ENCODE measurements around the gene SPAG4. TPM values are rescaled to one million over a fixed set of nuclear protein-coding genes. Genes with fewer than 3 reads are reported as not detected.
A peak's percentile ranks its signal among the peaks of the same experiment; 100 is the strongest.

Gene SPAG4
- total RNA-seq, 1 donor from 2014 or later: 5.0 TPM

- Mint-ChIP-seq H3K9me3 (ENCODE audit: unreplicated experiment) (peaks cover 1% of the 10 kb centered on the region), H3K27ac (ENCODE audit: unreplicated experiment) (no peak overlapping the region), H3K36me3 (ENCODE audit: unreplicated experiment) (no peaks in the 10 kb centered on the region), H3K27me3 (ENCODE audit: unreplicated experiment) (peaks cover 3% of the 10 kb centered on the region), H3K4me1 (ENCODE audit: low read depth, unreplicated experiment) (peaks cover 34% of the 10 kb centered on the region), H3K4me3 (ENCODE audit: unreplicated experiment) (peak overlapping the region; percentile 48)
- no peak for DNase-seq
- no peak for TF ChIP-seq CTCF (IDR thresholded peaks at IDR 0.05; ENCODE audit: partially characterized antibody, unreplicated experiment)
Measured at GRCh38 chr20:35644806-35645205, 29.2 kb downstream of the SPAG4 start.

- Mint-ChIP-seq H3K9me3 (ENCODE audit: unreplicated experiment) (peaks cover 1% of the 10 kb centered on the region), H3K27ac (ENCODE audit: unreplicated experiment) (no peak overlapping the region), H3K4me3 (ENCODE audit: unreplicated experiment) (no peak overlapping the region), H3K4me1 (ENCODE audit: low read depth, unreplicated experiment) (peaks cover 15% of the 10 kb centered on the region), H3K36me3 (ENCODE audit: unreplicated experiment) (no peaks in the 10 kb centered on the region), H3K27me3 (ENCODE audit: unreplicated experiment) (no peaks in the 10 kb centered on the region)
- no peak for DNase-seq
- TF ChIP-seq CTCF (IDR thresholded peaks at IDR 0.05; ENCODE audit: partially characterized antibody, unreplicated experiment): no peak
Measured at GRCh38 chr20:35648836-35649235, 33.2 kb downstream of the SPAG4 start.

- Mint-ChIP-seq H3K9me3 (ENCODE audit: unreplicated experiment) (no peaks in the 10 kb centered on the region), H3K27me3 (ENCODE audit: unreplicated experiment) (no peaks in the 10 kb centered on the region), H3K36me3 (ENCODE audit: unreplicated experiment) (no peaks in the 10 kb centered on the region), H3K27ac (ENCODE audit: unreplicated experiment) (no peak overlapping the region), H3K4me3 (ENCODE audit: unreplicated experiment) (no peak overlapping the region), H3K4me1 (ENCODE audit: low read depth, unreplicated experiment) (peaks cover 6% of the 10 kb centered on the region)
- no peak for TF ChIP-seq CTCF (IDR thresholded peaks at IDR 0.05; ENCODE audit: partially characterized antibody, unreplicated experiment)
- no peak for DNase-seq
Measured at GRCh38 chr20:35650632-35651031, 35.0 kb downstream of the SPAG4 start.

GRCh38 chr20:35651958-35652357 lies 36.3 kb downstream of the SPAG4 start:
- no peaks in the 10 kb centered on the region for H3K9me3 Mint-ChIP-seq (ENCODE audit: unreplicated experiment)
- TF ChIP-seq CTCF (IDR thresholded peaks at IDR 0.05; ENCODE audit: partially characterized antibody, unreplicated experiment): no peak
- no peak for DNase-seq

GRCh38 chr20:35652641-35653429 lies 37.2 kb downstream of the SPAG4 start:
- no peaks in the 10 kb centered on the region for H3K9me3 Mint-ChIP-seq (ENCODE audit: unreplicated experiment)
- no peak for DNase-seq
- TF ChIP-seq CTCF (IDR thresholded peaks at IDR 0.05; ENCODE audit: partially characterized antibody, unreplicated experiment): no peak
- H3K27ac Mint-ChIP-seq (ENCODE audit: unreplicated experiment): no peak overlapping the region
- no peaks in the 10 kb centered on the region for H3K27me3 Mint-ChIP-seq (ENCODE audit: unreplicated experiment)
- H3K4me1 Mint-ChIP-seq (ENCODE audit: low read depth, unreplicated experiment): peaks cover 8% of the 10 kb centered on the region
- H3K4me3 Mint-ChIP-seq (ENCODE audit: unreplicated experiment): no peak overlapping the region
- H3K36me3 Mint-ChIP-seq (ENCODE audit: unreplicated experiment): no peaks in the 10 kb centered on the region

More at GRCh38 chr20:35651958-35652357, 36.3 kb downstream of the SPAG4 start:
- Mint-ChIP-seq H3K27me3 (ENCODE audit: unreplicated experiment) (no peaks in the 10 kb centered on the region), H3K36me3 (ENCODE audit: unreplicated experiment) (no peaks in the 10 kb centered on the region), H3K4me1 (ENCODE audit: low read depth, unreplicated experiment) (peaks cover 6% of the 10 kb centered on the region), H3K27ac (ENCODE audit: unreplicated experiment) (no peak overlapping the region), H3K4me3 (ENCODE audit: unreplicated experiment) (no peak overlapping the region)

All from glutamatergic neuron (in vitro differentiated cells).